Gastrocnemius medialis (tissue), 4 donors: ENCODE data around the gene SMAD3.

Experiments
- POLR2A ChIP-seq, 2 donors: fragments of 450-650 bp; IDR thresholded peaks; one replicate each; pipeline ENCODE4 v1.6.1; 2017; ENCODE audit warnings: antibody characterized with exemption in 2 of 2, mild to moderate bottlenecking in 2 of 2, moderate library complexity in 2 of 2
- TF ChIP-seq, protein P1 (sequence below), 5 experiments: fragments of 450-650 bp in 3 of 5; fragments of 200-600 bp in 2 of 5; sonication (generic) in 2 of 5; IDR thresholded peaks in 4 of 5; conservative IDR thresholded peaks in 1 of 5; 1 replicate in 4 of 5; 2 replicates in 1 of 5; pipeline ENCODE4 v1.5.1; 2016 to 2019; ENCODE audit warnings: antibody characterized with exemption in 5 of 5, mild to moderate bottlenecking in 3 of 5, moderate library complexity in 3 of 5

DNA sequence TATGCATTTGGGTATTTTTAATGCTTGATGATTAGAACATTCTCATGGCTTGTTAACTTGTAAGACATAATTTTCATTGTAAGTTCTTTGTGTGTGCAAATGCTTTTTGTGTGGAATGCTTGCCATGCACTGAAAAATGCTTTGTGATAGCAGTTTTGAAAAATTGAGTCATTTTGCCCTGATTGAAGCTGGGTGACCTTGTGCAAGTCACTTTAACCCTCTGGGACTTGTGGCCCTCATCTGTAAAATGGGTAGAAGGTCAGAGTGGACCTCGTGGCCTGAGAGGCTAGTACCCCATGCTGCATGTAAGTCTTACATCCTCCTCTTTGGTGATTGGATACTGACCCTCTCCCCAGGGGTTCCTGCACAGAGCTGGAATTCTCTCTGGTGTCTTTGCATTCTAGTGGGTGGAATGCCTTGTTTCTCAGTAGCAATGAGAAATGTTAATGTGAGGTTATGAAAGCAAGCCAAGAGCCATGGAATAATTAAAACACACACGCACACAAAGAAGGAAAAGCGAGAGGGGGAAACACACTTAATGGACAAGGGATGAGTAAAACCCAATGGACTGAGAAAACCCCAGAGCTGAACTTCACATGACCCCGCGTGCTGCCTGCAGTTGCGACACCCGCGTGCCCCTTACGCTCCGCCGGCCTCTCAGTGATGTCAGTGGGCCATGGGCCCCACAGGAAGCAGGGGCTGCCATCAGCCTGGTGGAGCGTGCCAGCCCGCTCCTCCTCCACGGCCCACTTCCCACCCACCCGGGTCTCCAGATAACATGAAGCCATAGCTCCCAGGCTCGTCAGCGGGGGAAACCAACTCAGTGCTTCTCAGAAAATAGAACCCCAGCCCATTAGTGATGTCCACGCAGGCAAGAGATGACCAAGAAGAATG lies 44.0 kb downstream of the SMAD3 start:
- no peak for TF ChIP-seq POLR2A (IDR thresholded peaks at IDR 0.05)
- TF ChIP-seq, protein P1, sequence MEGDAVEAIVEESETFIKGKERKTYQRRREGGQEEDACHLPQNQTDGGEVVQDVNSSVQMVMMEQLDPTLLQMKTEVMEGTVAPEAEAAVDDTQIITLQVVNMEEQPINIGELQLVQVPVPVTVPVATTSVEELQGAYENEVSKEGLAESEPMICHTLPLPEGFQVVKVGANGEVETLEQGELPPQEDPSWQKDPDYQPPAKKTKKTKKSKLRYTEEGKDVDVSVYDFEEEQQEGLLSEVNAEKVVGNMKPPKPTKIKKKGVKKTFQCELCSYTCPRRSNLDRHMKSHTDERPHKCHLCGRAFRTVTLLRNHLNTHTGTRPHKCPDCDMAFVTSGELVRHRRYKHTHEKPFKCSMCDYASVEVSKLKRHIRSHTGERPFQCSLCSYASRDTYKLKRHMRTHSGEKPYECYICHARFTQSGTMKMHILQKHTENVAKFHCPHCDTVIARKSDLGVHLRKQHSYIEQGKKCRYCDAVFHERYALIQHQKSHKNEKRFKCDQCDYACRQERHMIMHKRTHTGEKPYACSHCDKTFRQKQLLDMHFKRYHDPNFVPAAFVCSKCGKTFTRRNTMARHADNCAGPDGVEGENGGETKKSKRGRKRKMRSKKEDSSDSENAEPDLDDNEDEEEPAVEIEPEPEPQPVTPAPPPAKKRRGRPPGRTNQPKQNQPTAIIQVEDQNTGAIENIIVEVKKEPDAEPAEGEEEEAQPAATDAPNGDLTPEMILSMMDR (IDR thresholded peaks at IDR 0.05 in 4 of 5, conservative IDR thresholded peaks at IDR 0.05 in 1 of 5), result no peak
